CD4-positive, alpha-beta T cell (primary cell): ENCODE measurements around the gene OCA2. TPM values are rescaled to one million over a fixed set of nuclear protein-coding genes. Genes with fewer than 3 reads are reported as not detected.
"Not testable (repeated sequence)": the region's sequence is repeated elsewhere in the genome, so short reads cannot be mapped to it uniquely, and the experiment has no call there.

Experiments
- ATAC-seq: fragments of 200-7000 bp; cut with Tn5 transposase; one replicate; pipeline ENCODE4 v1.10.0; 2022; ENCODE audit warnings: mild to moderate bottlenecking; ENCODE audit not compliant: poor library complexity
- CTCF ChIA-PET: fragments of 350-600 bp; sonication (Branson Sonifier 250); formaldehyde crosslinking; loops from one replicate; lab custom pipeline; 2021; ENCODE audit warnings: antibody characterized with exemption, inconsistent platforms; lab: Charles Lee
- POLR2A ChIA-PET: fragments of 350-600 bp; sonication (Branson Sonifier 250); formaldehyde crosslinking; loops from one replicate; lab custom pipeline; 2021; ENCODE audit warnings: antibody characterized with exemption, inconsistent platforms; lab: Charles Lee
- DNase-seq, 14 experiments: peaks; one replicate each; pipeline ENCODE4 v3.0.0-alpha.2; 2013 to 2020; ENCODE audit warnings: mixed read lengths in 2 of 14
- H3K27ac ChIP-seq, 2 donors: one replicate each; pipeline versions ENCODE4 v1.5.1 to v1.7.0; 2013; ENCODE audit warnings: low read length in 2 of 2, low read depth in 1 of 2, mild to moderate bottlenecking in 1 of 2
- H3K27me3 ChIP-seq, 2 experiments: 1 replicate in 1 of 2; 2 replicates in 1 of 2; pipeline versions ENCODE4 v1.6.1 to v1.7.0; 2013; ENCODE audit warnings: low read length in 2 of 2, control low read depth in 1 of 2, mild to moderate bottlenecking in 1 of 2, moderate library complexity in 1 of 2; ENCODE audit not compliant: insufficient read depth in 2 of 2, control insufficient read depth in 1 of 2
- H3K36me3 ChIP-seq: one replicate; pipeline ENCODE4 v1.6.1; 2013; ENCODE audit warnings: low read length, control low read depth; ENCODE audit not compliant: insufficient read depth
- H3K4me1 ChIP-seq: one replicate; pipeline ENCODE4 v1.6.1; 2013; ENCODE audit warnings: low read length, control low read depth; ENCODE audit not compliant: insufficient read depth
- H3K4me3 ChIP-seq: one replicate; pipeline ENCODE4 v1.5.1; 2013; ENCODE audit warnings: mild to moderate bottlenecking, low read length, moderate library complexity
- H3K9me3 ChIP-seq, 2 experiments: 1 replicate in 1 of 2; 2 replicates in 1 of 2; pipeline versions ENCODE4 v1.6.1 to v1.7.0; 2013; ENCODE audit warnings: low read length in 2 of 2, mild to moderate bottlenecking in 2 of 2, control low read depth in 1 of 2, moderate library complexity in 1 of 2; ENCODE audit not compliant: control insufficient read depth in 1 of 2, insufficient read depth in 1 of 2
- H3K27ac Mint-ChIP-seq: one replicate; pipeline ENCODE4 v1.8.0; 2020; ENCODE audit warnings: mixed read lengths
- H3K27me3 Mint-ChIP-seq: one replicate; pipeline ENCODE4 v1.8.0; 2021; ENCODE audit warnings: mixed read lengths
- H3K36me3 Mint-ChIP-seq: one replicate; pipeline ENCODE4 v1.8.0; 2021; ENCODE audit warnings: low read depth, mixed read lengths
- H3K4me1 Mint-ChIP-seq: one replicate; pipeline ENCODE4 v1.8.0; 2021; ENCODE audit warnings: low read depth, mixed read lengths
- H3K4me3 Mint-ChIP-seq: one replicate; pipeline ENCODE4 v1.8.0; 2020; ENCODE audit warnings: mild to moderate bottlenecking, mixed read lengths
- H3K9me3 Mint-ChIP-seq: one replicate; pipeline ENCODE4 v1.8.0; 2020; ENCODE audit warnings: mixed read lengths
- intact Hi-C, 2 experiments: fragments of 100-400 bp; cut with DNase I in 1 of 2; cut with micrococcal nuclease in 1 of 2; formaldehyde crosslinking; loops; one replicate each; pipeline versions ENCODE4 v1.15.1 to v1.9.0; 2023 to 2025; cut with DNase I, micrococcal nuclease
- total RNA-seq, 174 experiments: library from RNA in 2 of 174; stranded (reverse) in 2 of 174; gene quantifications; one replicate each; pipeline ENCODE4 v1.2.3 and lab custom pipeline; 2021 to 2026
- TF ChIP-seq, protein P1 (sequence below): fragments of 200-600 bp; IDR thresholded peaks from one replicate; pipeline ENCODE4 v1.8.0; 2022; ENCODE audit warnings: antibody characterized with exemption, mild to moderate bottlenecking

Gene OCA2
- total RNA-seq, 2 experiments from 2014 or later = not detected

GRCh38 chr15:27956285-27956684 lies 142.8 kb downstream of the OCA2 start:
- no peaks in the 10 kb centered on the region for H3K36me3 ChIP-seq
- no peaks in the 10 kb centered on the region for H3K27me3 Mint-ChIP-seq
- H3K4me1 ChIP-seq = no peaks in the 10 kb centered on the region
- H3K4me1 Mint-ChIP-seq = no peaks in the 10 kb centered on the region
- ChIA-PET CTCF (no interaction called here), POLR2A (no interaction called here)
- no peak overlapping the region for H3K27ac ChIP-seq
- H3K27me3 ChIP-seq = no peaks in the 10 kb centered on the region
- TF ChIP-seq, protein P1, sequence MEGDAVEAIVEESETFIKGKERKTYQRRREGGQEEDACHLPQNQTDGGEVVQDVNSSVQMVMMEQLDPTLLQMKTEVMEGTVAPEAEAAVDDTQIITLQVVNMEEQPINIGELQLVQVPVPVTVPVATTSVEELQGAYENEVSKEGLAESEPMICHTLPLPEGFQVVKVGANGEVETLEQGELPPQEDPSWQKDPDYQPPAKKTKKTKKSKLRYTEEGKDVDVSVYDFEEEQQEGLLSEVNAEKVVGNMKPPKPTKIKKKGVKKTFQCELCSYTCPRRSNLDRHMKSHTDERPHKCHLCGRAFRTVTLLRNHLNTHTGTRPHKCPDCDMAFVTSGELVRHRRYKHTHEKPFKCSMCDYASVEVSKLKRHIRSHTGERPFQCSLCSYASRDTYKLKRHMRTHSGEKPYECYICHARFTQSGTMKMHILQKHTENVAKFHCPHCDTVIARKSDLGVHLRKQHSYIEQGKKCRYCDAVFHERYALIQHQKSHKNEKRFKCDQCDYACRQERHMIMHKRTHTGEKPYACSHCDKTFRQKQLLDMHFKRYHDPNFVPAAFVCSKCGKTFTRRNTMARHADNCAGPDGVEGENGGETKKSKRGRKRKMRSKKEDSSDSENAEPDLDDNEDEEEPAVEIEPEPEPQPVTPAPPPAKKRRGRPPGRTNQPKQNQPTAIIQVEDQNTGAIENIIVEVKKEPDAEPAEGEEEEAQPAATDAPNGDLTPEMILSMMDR = no peak
- no peak overlapping the region for H3K4me3 ChIP-seq
- no peak for DNase-seq
- H3K9me3 Mint-ChIP-seq = no peaks in the 10 kb centered on the region
- no peak overlapping the region for H3K4me3 Mint-ChIP-seq
- peaks cover 0 to 17% of the 10 kb centered on the region in 2 experiments for H3K9me3 ChIP-seq
- intact Hi-C loops = no loop called here
- no peak overlapping the region for H3K27ac Mint-ChIP-seq
- no peaks in the 10 kb centered on the region for H3K36me3 Mint-ChIP-seq
- no peak for ATAC-seq

DNA sequence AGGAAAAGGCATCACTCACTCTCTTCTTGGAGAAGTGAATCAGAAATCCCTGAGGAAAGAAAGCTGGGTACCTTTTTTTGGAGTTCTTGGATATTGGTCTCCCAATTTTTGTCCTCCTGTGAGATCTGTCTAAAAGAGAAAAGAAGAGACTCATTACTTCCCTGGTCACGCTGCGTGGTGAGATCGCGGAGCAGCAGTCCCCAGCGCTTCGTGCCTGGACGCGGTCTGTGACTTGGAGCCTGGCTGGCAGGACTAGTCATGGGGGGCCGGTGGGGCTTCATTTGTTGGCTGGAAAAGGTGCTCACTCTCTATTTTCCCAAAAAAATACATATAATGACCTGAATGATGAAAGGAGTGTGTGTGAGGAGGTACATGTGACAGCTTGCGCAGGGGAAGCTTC lies 144.0 kb downstream of the OCA2 start:
- Histone ChIP-seq H3K36me3 (no peaks in the 10 kb centered on the region), H3K27ac (no peak overlapping the region), H3K27me3 (no peaks in the 10 kb centered on the region), H3K4me3 (no peak overlapping the region), H3K4me1 (no peaks in the 10 kb centered on the region), H3K9me3 (peaks cover 0 to 17% of the 10 kb centered on the region in 2 experiments)
- Mint-ChIP-seq H3K4me1 (no peaks in the 10 kb centered on the region), H3K9me3 (no peaks in the 10 kb centered on the region), H3K4me3 (no peak overlapping the region), H3K27me3 (no peaks in the 10 kb centered on the region), H3K27ac (no peak overlapping the region), H3K36me3 (no peaks in the 10 kb centered on the region)
- intact Hi-C loops = no loop called here
- CTCF ChIA-PET = no interaction called here
- ATAC-seq (no peak), DNase-seq (no peak)
- POLR2A ChIA-PET = no interaction called here
- TF ChIP-seq, protein P1 = no peak

DNA sequence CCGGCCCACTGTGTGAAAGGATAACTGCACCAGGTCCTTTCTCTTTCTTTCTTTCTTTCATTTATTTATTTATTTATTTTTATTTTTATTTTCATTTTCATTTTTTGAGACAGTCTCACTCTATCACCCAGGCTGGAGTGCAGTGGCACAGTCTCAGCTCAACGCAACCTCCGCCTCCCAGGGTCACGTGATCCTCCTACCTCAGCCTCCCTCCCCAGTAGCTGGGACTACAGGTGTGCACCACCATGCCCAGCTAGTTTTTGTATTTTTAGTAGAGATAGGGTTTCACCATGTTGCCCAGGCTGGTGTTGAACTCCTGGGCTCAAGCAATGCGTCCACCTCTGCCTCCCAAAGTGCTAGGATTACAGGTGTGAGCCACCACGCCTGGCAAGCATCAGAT lies 146.5 kb downstream of the OCA2 start:
- H3K4me3 ChIP-seq, H3K27ac ChIP-seq, H3K9me3 Mint-ChIP-seq, H3K4me1 ChIP-seq, H3K4me3 Mint-ChIP-seq, DNase-seq, H3K36me3 ChIP-seq, H3K36me3 Mint-ChIP-seq, POLR2A ChIA-PET, H3K27me3 ChIP-seq, H3K27me3 Mint-ChIP-seq, CTCF ChIA-PET, H3K27ac Mint-ChIP-seq, ATAC-seq, intact Hi-C loops, H3K4me1 Mint-ChIP-seq: not testable (repeated sequence)
- H3K9me3 ChIP-seq = peaks cover 0 to 18% of the 10 kb centered on the region in 2 experiments

- no peak overlapping the region for H3K27ac Mint-ChIP-seq
- ATAC-seq = no peak
- no peaks in the 10 kb centered on the region for H3K36me3 ChIP-seq
- H3K4me3 Mint-ChIP-seq = no peak overlapping the region
- no peaks in the 10 kb centered on the region for H3K27me3 ChIP-seq
- DNase-seq = no peak
- no peaks in the 10 kb centered on the region for H3K36me3 Mint-ChIP-seq
- H3K27ac ChIP-seq = no peak overlapping the region
- ChIA-PET CTCF (no interaction called here), POLR2A (no interaction called here)
- H3K27me3 Mint-ChIP-seq = no peaks in the 10 kb centered on the region
- peaks cover 0 to 12% of the 10 kb centered on the region in 2 experiments for H3K9me3 ChIP-seq
- H3K4me1 ChIP-seq = no peaks in the 10 kb centered on the region
- H3K9me3 Mint-ChIP-seq = no peaks in the 10 kb centered on the region
- TF ChIP-seq, protein P1 = no peak
- intact Hi-C loops = no loop called here
- H3K4me1 Mint-ChIP-seq = no peaks in the 10 kb centered on the region
- H3K4me3 ChIP-seq = no peak overlapping the region
Measured at GRCh38 chr15:27951191-27951890, 147.8 kb downstream of the OCA2 start.
